HEK293T (cell line): Measurements from ENCODE around the gene SUN2.

Experiments
- ARNT ChIP-seq: fragments of 450-650 bp; IDR thresholded peaks from 2 replicates; pipeline ENCODE4 v1.6.1; 2017; ENCODE audit warnings: mild to moderate bottlenecking
- BHLHE40 ChIP-seq: fragments of 450-650 bp; IDR thresholded peaks from 2 replicates; pipeline ENCODE4 v1.6.1; 2016; ENCODE audit warnings: mild to moderate bottlenecking, moderate library complexity, borderline replicate concordance
- CTBP1 ChIP-seq: fragments of 450-650 bp; IDR thresholded peaks from 2 replicates; pipeline ENCODE4 v1.6.1; 2016; ENCODE audit warnings: borderline replicate concordance
- ELF4 ChIP-seq: fragments of 450-650 bp; IDR thresholded peaks from 2 replicates; pipeline ENCODE4 v1.6.1; 2017; ENCODE audit warnings: antibody characterized with exemption
- FOXA1 ChIP-seq: fragments of 450-650 bp; IDR thresholded peaks from 2 replicates; pipeline ENCODE4 v1.6.1; 2016; ENCODE audit warnings: mild to moderate bottlenecking
- FOXK2 ChIP-seq: fragments of 450-650 bp; IDR thresholded peaks from 2 replicates; pipeline ENCODE4 v1.6.1; 2016; ENCODE audit warnings: mild to moderate bottlenecking
- SP1 ChIP-seq: fragments of 450-650 bp; IDR thresholded peaks from 2 replicates; pipeline ENCODE4 v1.6.1; 2017
- SUZ12 ChIP-seq: fragments of 450-650 bp; IDR thresholded peaks from 2 replicates; pipeline ENCODE4 v1.6.1; 2016; ENCODE audit warnings: mild to moderate bottlenecking
- TARDBP ChIP-seq: fragments of 450-650 bp; IDR thresholded peaks from 2 replicates; pipeline ENCODE4 v1.6.1; 2016
- ZNF384 ChIP-seq: fragments of 450-650 bp; IDR thresholded peaks from 2 replicates; pipeline ENCODE4 v1.6.1; 2016
- TF ChIP-seq, protein P1 (sequence below): fragments of 450-650 bp; IDR thresholded peaks from 2 replicates; pipeline ENCODE4 v1.6.1; 2016

DNA sequence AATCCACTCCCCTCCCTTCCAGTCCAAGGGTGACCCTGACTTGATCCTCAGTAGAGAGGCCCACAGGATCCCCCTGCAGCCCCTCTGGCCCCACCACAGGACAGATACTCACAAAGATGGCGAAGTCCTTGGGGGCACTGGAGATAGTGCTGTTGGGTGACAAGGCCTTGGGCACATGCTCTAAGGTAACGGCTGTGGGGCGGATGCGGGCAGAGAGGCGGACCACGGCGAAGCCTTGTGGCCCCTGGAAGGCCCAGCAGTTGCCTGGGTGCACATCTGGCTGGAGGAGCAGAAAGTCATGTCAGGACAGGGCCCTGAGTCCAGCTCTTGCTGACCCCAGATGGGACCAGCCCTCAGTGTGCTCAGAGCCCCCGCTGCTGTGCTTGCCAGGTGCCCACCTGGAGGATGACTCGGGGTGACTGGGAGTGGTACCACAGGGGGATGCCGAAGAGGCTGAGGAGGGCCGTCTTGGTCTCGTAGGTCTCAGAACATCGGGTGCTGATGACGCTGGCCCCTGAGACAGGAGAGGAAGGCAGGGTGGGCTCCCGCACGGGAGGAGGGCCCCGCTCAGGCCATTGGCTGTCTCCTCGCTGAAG, 17.2 kb downstream of the SUN2 start:
- TF ChIP-seq BHLHE40 (no peak), FOXA1 (no peak), ZNF384 (no peak), SP1 (no peak), TARDBP (no peak), ELF4 (no peak), ARNT (no peak), FOXK2 (no peak), CTBP1 (no peak), SUZ12 (no peak)
- TF ChIP-seq, protein P1, sequence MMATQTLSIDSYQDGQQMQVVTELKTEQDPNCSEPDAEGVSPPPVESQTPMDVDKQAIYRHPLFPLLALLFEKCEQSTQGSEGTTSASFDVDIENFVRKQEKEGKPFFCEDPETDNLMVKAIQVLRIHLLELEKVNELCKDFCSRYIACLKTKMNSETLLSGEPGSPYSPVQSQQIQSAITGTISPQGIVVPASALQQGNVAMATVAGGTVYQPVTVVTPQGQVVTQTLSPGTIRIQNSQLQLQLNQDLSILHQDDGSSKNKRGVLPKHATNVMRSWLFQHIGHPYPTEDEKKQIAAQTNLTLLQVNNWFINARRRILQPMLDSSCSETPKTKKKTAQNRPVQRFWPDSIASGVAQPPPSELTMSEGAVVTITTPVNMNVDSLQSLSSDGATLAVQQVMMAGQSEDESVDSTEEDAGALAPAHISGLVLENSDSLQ = no peak
